ENCODE measurements around the gene ZNF618. TPM values are rescaled to one million over a fixed set of nuclear protein-coding genes. Genes with fewer than 3 reads are reported as not detected.

ZNF618 gene
- total RNA-seq, 1 experiment from 2014 or later: 29.4 TPM

- H3K27me3 ChIP-seq (replicated peaks; ENCODE audit: insufficient read depth, low read depth, low read length, poor library complexity): no peaks in the 10 kb centered on the region
- H3K9me3 ChIP-seq (ENCODE audit: low read depth, low read length, poor library complexity, severe bottlenecking): no peaks in the 10 kb centered on the region
- H3K4me3 ChIP-seq (ENCODE audit: low read depth, low read length, poor library complexity, severe bottlenecking): no peak overlapping the region
- TF ChIP-seq EZH2 (IDR thresholded peaks at IDR 0.05; ENCODE audit: borderline replicate concordance, low read depth, low read length, poor library complexity, severe bottlenecking): no peak
- TF ChIP-seq CTCF (conservative IDR thresholded peaks at IDR 0.05; ENCODE audit: low read depth, low read length): no peak
- H3K27ac ChIP-seq (ENCODE audit: low read depth, low read length, poor library complexity, severe bottlenecking): peak overlapping the region; percentile 56
- intact Hi-C loops (cut with micrococcal nuclease; ENCODE audit: unreplicated experiment): no loop called here
- ChIA-PET POLR2A (ENCODE audit: low non-redundant PET) (no interaction called here), CTCF (no interaction called here)
- no peaks in the 10 kb centered on the region for H3K36me3 ChIP-seq (ENCODE audit: insufficient read depth, low read length, poor library complexity, severe bottlenecking)
- peak; percentile 41 for DNase-seq (ENCODE audit: low spot score)
- BruUV-seq (replicated peaks): no TSS peak
- peaks cover 63% of the 10 kb centered on the region for H3K4me1 ChIP-seq (ENCODE audit: insufficient read depth, low read length, poor library complexity, severe bottlenecking)
Measured at GRCh38 chr9:113955076-113955752, 79.1 kb downstream of the ZNF618 start.

- H3K36me3 ChIP-seq (ENCODE audit: insufficient read depth, low read length, poor library complexity, severe bottlenecking): no peaks in the 10 kb centered on the region
- intact Hi-C loops (cut with micrococcal nuclease; ENCODE audit: unreplicated experiment): no loop called here
- ChIA-PET POLR2A (ENCODE audit: low non-redundant PET) (no interaction called here), CTCF (no interaction called here)
- BruUV-seq (replicated peaks): no TSS peak
- peak overlapping the region; percentile 82 for H3K27ac ChIP-seq (ENCODE audit: low read depth, low read length, poor library complexity, severe bottlenecking)
- TF ChIP-seq CTCF (conservative IDR thresholded peaks at IDR 0.05; ENCODE audit: low read depth, low read length): no peak
- no peak for TF ChIP-seq EZH2 (IDR thresholded peaks at IDR 0.05; ENCODE audit: borderline replicate concordance, low read depth, low read length, poor library complexity, severe bottlenecking)
- no peak overlapping the region for H3K4me3 ChIP-seq (ENCODE audit: low read depth, low read length, poor library complexity, severe bottlenecking)
- peaks cover 69% of the 10 kb centered on the region for H3K4me1 ChIP-seq (ENCODE audit: insufficient read depth, low read length, poor library complexity, severe bottlenecking)
- no peaks in the 10 kb centered on the region for H3K27me3 ChIP-seq (replicated peaks; ENCODE audit: insufficient read depth, low read depth, low read length, poor library complexity)
- no peak for DNase-seq (ENCODE audit: low spot score)
- H3K9me3 ChIP-seq (ENCODE audit: low read depth, low read length, poor library complexity, severe bottlenecking): no peaks in the 10 kb centered on the region
Measured at GRCh38 chr9:113956901-113957300, 80.8 kb downstream of the ZNF618 start.

- no TSS peak for BruUV-seq (replicated peaks)
- H3K4me1 ChIP-seq (ENCODE audit: insufficient read depth, low read length, poor library complexity, severe bottlenecking): peaks cover 70% of the 10 kb centered on the region
- no peaks in the 10 kb centered on the region for H3K27me3 ChIP-seq (replicated peaks; ENCODE audit: insufficient read depth, low read depth, low read length, poor library complexity)
- H3K27ac ChIP-seq (ENCODE audit: low read depth, low read length, poor library complexity, severe bottlenecking): peak overlapping the region; percentile 82
- H3K36me3 ChIP-seq (ENCODE audit: insufficient read depth, low read length, poor library complexity, severe bottlenecking): no peaks in the 10 kb centered on the region
- TF ChIP-seq CTCF (conservative IDR thresholded peaks at IDR 0.05; ENCODE audit: low read depth, low read length): no peak
- no peak for TF ChIP-seq EZH2 (IDR thresholded peaks at IDR 0.05; ENCODE audit: borderline replicate concordance, low read depth, low read length, poor library complexity, severe bottlenecking)
- DNase-seq (ENCODE audit: low spot score): no peak
- no peaks in the 10 kb centered on the region for H3K9me3 ChIP-seq (ENCODE audit: low read depth, low read length, poor library complexity, severe bottlenecking)
- POLR2A ChIA-PET (ENCODE audit: low non-redundant PET): no interaction called here
- intact Hi-C loops (cut with micrococcal nuclease; ENCODE audit: unreplicated experiment): no loop called here
- CTCF ChIA-PET: no interaction called here
- no peak overlapping the region for H3K4me3 ChIP-seq (ENCODE audit: low read depth, low read length, poor library complexity, severe bottlenecking)
Measured at GRCh38 chr9:113957351-113957750, 81.2 kb downstream of the ZNF618 start.

All from A673 (cell line).